Measurements from ENCODE around the gene MFF. TPM values are rescaled to one million over a fixed set of nuclear protein-coding genes. Genes with fewer than 3 reads are reported as not detected.

Gene MFF
- total and polyA plus RNA-seq, 2 donors from 2014 or later = 80.8 to 110 TPM

- Histone ChIP-seq H3K4me3 (ENCODE audit: low read length in 3 of 3) (no peak overlapping the region), H3K36me3 (ENCODE audit: control insufficient read depth in 2 of 3, insufficient read depth in 3 of 3, low read length in 3 of 3) (no peaks in the 10 kb centered on the region), H3K4me1 (ENCODE audit: control insufficient read depth in 2 of 3, insufficient read depth in 2 of 3, low read depth in 1 of 3, low read length in 3 of 3) (peaks cover 6 to 10% (median 8%) of the 10 kb centered on the region in 3 donors), H3K9me3 (ENCODE audit: control insufficient read depth in 2 of 3, insufficient read depth in 1 of 3, low read length in 3 of 3) (no peaks in the 10 kb centered on the region), H3K9ac (ENCODE audit: low read length in 3 of 3) (no peak overlapping the region), H3K27ac (ENCODE audit: low read depth in 2 of 2, low read length in 2 of 2) (no peak overlapping the region), H3K27me3 (ENCODE audit: control insufficient read depth, insufficient read depth, low read length) (no peaks in the 10 kb centered on the region)
- no peak for DNase-seq
- FAIRE-seq = no peak
- no peak for TF ChIP-seq CTCF (IDR thresholded peaks at IDR 0.05; ENCODE audit: borderline replicate concordance, extremely low read depth, insufficient read depth)
- intact Hi-C loops (cut with DNase I) = loop anchor here (10.0 kb wide), 1 partner anchor 362 kb away; no protein-coding TSS in a partner anchor
Observed at GRCh38 chr2:227402321-227402720, 77.3 kb downstream of the MFF start.

DNA sequence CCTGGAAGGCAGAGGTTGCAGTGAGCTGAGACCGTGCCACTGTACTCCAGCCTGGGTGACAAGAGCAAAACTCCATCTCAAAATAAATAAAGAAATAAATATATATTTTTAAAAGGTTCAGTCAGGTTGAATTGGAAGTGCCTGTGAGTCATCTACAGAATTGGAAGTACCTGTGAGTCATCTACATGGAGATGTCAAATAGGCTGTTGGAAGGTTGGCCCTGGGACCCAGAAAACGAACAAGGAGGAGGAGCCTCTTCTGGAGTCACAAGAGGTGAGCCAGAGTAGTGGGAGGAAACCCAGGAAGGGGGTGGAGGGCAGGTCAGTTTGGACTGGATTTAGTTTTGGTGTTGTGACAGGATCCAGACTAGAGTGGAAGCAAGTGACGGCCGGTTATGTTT lies 77.9 kb downstream of the MFF start:
- Histone ChIP-seq H3K27me3 (ENCODE audit: control insufficient read depth, insufficient read depth, low read length) (no peaks in the 10 kb centered on the region), H3K27ac (ENCODE audit: low read depth in 2 of 2, low read length in 2 of 2) (no peak overlapping the region), H3K9ac (ENCODE audit: low read length in 3 of 3) (no peak overlapping the region), H3K36me3 (ENCODE audit: control insufficient read depth in 2 of 3, insufficient read depth in 3 of 3, low read length in 3 of 3) (no peaks in the 10 kb centered on the region), H3K4me3 (ENCODE audit: low read length in 3 of 3) (no peak overlapping the region), H3K9me3 (ENCODE audit: control insufficient read depth in 2 of 3, insufficient read depth in 1 of 3, low read length in 3 of 3) (no peaks in the 10 kb centered on the region), H3K4me1 (ENCODE audit: control insufficient read depth in 2 of 3, insufficient read depth in 2 of 3, low read depth in 1 of 3, low read length in 3 of 3) (peaks cover 6 to 15% (median 8%) of the 10 kb centered on the region in 3 donors)
- no peak for TF ChIP-seq CTCF (IDR thresholded peaks at IDR 0.05; ENCODE audit: borderline replicate concordance, extremely low read depth, insufficient read depth)
- intact Hi-C loops (cut with DNase I) = loop anchor here (10.0 kb wide), 1 partner anchor 362 kb away; no protein-coding TSS in a partner anchor
- FAIRE-seq (no peak), DNase-seq (no peak)

DNA sequence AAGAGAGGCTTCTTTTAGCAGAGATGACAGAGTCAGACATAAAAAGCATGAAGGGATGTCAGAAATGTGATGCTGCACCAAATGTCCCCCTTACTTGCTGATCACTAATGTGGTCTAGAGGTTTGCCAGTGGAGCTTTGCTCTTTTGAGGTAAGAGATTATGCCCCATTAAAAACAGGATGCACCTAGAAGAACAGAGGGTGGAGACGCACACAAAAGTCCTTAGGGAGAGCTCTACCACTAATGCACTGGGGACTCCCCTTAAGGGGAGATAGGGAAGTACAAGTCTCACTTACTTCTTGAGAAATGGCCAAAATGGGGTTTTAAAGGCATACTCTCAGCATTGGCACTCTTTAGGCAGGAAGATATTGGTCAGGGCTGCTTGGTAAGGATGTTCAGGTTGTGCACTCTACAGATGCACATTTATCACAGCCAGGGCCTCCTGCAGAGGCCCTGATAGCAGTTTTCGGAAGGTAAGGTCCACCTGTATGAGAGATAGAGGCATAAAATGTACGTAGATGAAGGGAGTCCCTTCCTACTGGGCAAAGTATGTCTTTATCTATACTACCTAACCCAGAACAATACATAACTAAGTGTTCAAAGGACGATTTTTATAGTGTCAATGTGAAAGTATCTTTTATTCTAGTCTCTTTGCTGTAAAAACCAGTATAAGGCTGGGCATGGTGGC lies 79.7 kb downstream of the MFF start:
- Histone ChIP-seq H3K4me1 (ENCODE audit: control insufficient read depth in 2 of 3, insufficient read depth in 2 of 3, low read depth in 1 of 3, low read length in 3 of 3) (peaks cover 6 to 15% (median 8%) of the 10 kb centered on the region in 3 donors), H3K27me3 (ENCODE audit: control insufficient read depth, insufficient read depth, low read length) (no peaks in the 10 kb centered on the region), H3K9ac (ENCODE audit: low read length in 3 of 3) (no peak overlapping the region), H3K9me3 (ENCODE audit: control insufficient read depth in 2 of 3, insufficient read depth in 1 of 3, low read length in 3 of 3) (no peaks in the 10 kb centered on the region), H3K4me3 (ENCODE audit: low read length in 3 of 3) (no peak overlapping the region), H3K36me3 (ENCODE audit: control insufficient read depth in 2 of 3, insufficient read depth in 3 of 3, low read length in 3 of 3) (no peaks in the 10 kb centered on the region), H3K27ac (ENCODE audit: low read depth in 2 of 2, low read length in 2 of 2) (no peak overlapping the region)
- DNase-seq (no peak), FAIRE-seq (no peak)
- no peak for TF ChIP-seq CTCF (IDR thresholded peaks at IDR 0.05; ENCODE audit: borderline replicate concordance, extremely low read depth, insufficient read depth)
- intact Hi-C loops (cut with DNase I) = loop anchor here (10.0 kb wide), 1 partner anchor 360 kb away; no protein-coding TSS in a partner anchor

Measured in kidney (tissue), 14 donors.